AG08396 (cell line): ENCODE measurements around the gene SRPK2.
"Not testable (repeated sequence)": the region's sequence is repeated elsewhere in the genome, so short reads cannot be mapped to it uniquely, and the experiment has no call there.

Experiments used
- DNase-seq: peaks from one replicate; pipeline ENCODE4 v3.0.0; 2012; ENCODE audit warnings: low spot score, mixed read lengths

The SRPK2 gene

DNA sequence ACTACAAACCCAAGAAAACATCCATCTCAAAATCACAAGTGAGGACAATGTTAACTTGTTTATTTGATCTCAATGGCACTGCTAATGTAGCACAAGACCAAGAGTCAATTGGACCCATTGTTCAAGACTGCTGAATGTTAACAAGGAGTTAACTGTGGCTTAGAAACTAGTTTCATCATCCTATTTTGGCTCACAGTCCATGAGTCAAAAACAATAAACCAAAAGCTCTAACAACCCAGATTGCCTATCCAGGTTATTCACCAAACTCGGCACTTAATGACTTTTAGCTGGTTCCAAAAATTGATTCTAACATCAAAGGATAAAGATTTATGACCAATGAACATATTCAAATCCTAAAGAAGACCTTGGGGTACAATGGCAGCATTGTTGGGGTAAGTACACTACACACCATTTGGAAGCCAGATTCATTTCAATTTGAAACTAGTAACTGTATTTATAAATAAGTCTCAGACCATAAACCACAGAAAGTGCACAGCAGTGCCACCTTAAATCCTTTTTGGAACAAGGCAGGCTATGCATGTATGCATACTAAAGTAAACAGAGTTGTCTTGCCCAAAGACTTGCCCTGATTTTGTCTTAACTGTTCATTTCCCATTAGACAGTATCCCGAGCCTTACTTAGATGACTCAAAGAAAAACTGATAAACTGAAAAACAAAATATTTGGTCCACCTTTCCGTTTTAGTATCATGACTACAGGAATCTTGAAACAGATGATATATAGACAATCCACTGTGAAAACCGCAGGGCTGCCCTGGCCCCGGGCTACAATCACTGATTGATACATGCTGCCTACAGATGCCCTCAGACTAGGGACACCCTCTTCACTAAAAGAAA is 84.5 kb downstream of the SRPK2 start:
- peak; percentile 52 for DNase-seq

DNA sequence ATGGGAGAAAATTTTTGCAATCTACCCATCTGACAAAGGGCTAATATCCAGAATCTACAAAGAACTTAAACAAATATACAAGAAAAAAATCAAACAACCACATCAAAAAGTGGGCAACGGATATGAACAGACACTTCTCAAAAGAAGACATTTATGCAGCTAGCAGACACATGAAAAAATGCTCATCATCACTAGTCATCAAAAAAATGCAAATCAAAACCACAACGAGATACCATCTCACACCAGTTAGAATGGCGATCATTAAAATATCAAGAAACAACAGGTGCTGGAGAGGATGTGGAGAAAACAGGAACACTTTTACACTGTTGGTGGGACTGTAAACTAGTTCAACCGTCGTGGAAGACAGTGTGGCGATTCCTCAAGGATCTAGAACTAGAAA is 88.1 kb downstream of the SRPK2 start:
- not testable (repeated sequence) for DNase-seq

DNA sequence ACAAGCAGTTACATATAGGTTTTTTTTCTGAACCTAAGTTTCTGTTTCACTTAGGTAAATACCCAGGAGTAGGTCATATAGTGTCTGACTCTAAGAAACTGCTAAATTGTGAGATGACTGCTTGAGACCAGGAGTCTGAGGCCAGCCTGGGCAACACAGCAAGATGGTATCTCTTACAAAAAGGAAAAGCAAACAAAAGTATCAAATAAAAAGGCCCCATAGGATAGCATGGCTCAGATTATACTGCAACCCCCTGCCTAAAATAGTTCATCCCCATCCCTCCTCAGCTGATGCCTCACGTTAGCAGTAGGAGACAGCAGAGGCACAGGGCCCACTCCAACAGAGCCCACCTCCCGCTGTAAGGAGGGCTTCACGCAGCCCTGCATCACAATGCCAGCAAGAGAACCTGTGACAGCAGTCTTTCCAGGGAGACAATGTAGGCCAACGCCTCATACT is 90.3 kb downstream of the SRPK2 start:
- no peak for DNase-seq

DNA sequence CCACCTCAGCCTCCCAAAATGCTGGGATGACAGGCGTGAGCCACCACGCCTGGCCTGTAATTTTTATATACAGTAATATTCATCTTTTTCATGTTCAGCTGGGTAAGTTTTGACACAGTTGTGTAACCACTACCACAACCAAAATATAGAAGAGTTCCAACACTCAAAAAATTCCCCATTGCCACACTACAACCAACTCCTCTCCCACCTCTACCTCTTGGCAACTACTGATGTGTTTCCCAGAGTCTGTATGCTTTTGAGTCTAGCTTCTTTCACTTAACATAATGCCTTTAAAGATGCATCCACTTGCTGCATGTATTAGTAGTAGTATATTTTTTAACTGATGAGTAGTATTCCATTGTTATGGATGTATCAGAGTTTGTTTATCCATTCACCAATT is 90.7 kb downstream of the SRPK2 start:
- DNase-seq, result no peak

DNA sequence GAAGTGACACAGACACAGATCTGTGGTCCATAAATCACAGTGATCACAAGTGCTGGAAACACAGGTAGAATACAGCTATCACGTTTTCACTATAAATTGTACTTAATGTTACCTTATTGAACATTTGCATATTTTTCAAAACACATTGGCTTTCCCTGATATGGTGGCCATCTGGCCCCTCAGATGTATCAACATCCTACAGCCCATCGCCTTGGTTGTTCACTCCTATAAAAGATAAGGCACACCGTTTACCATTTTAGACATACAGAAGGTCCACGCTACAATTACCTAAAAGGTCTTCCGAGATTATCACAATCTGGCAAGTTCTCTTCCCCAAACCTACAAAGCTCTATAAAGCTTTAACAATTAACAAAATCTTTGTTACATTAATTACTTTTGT is 91.4 kb downstream of the SRPK2 start:
- no peak for DNase-seq

DNA sequence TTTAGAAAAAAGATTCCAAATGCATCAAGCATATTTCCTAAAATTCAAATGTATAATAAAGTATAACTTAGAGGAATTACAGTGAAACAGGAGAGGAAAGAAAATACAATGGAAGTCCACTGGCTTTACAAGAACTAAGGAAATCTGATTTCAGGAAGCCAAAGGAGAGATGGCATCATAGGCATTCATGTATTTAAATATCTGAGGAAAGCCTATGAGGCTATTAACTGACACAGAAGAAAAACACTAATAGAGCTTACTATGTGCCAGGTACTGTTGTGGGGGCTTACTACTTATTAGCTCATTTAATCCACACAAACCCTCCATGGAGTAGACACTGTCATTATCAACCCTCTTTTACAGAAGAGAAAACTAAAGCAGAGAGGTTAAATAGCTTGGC is 92.2 kb downstream of the SRPK2 start:
- DNase-seq, result no peak

DNA sequence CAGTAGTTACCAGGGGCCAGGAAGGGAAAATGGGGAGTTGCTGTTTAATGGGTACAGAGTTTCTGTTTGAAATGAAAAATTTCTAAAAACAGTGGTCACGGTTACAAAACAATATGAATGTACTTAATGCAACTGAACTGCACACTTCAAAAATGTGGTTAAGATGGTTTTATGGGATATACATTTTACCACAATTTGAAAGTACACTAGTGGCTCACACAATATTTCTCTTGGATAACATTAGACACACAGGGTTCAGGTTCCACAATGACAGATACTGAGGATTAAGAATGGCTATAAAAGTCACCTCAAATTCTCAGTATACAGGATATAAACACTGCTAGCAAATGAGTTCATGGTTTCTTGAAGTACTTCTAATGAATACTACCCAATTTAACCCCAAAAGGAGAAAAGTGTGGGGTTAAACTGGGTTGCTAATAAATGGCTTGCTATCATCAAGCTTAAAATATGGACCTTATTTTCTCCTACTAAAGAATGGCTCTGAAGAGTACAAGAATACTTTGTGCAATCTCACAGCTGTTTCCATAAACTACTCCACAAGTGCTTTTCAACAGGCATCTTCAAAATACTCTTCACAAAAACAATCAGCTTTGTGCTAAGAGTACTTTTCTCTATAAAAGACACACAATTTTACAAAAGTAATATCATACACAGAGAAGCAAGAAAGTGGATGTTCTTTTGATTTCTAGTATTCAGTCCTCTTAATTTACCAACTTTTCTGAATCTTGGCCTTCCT is 92.9 kb downstream of the SRPK2 start:
- DNase-seq, result no peak

DNA sequence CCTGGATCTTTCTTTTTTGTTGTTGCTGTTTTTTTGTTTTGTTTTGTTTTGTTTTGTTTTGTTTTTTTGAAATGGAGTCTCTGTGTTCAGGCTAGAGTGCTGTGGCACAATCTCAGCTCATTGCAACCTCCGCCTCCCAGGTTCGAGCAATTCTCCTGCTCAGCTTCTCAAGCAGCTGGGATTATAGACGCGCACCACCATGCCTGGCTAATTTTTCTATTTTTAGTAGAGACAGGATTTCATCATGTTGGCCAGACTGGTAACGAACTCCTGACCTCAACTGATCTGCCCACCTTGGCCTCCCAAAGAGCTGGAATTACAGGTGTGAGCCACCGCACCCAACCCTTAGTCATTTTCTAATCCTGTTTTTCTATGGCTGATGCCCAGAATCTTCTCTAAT is 94.2 kb downstream of the SRPK2 start:
- DNase-seq, result not testable (repeated sequence)

DNA sequence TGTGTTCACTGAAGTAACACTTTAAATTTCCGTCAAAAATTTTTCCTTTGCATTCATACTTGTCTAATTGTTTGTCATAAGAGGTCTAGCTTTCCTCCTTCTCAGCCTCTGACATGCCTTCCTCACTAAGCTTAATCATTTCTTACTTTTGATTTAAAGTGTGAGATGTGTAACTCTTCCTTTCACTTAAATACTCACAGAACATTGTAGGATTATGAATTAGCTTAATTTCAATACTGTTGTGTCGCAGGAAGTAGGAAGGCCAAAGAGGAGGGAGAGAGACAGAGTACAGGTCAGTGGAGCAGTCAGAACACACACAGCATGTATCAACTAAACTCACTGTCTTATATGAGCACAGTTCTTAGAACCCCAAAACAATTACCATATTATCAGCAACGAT is 99.0 kb downstream of the SRPK2 start:
- no peak for DNase-seq

DNA sequence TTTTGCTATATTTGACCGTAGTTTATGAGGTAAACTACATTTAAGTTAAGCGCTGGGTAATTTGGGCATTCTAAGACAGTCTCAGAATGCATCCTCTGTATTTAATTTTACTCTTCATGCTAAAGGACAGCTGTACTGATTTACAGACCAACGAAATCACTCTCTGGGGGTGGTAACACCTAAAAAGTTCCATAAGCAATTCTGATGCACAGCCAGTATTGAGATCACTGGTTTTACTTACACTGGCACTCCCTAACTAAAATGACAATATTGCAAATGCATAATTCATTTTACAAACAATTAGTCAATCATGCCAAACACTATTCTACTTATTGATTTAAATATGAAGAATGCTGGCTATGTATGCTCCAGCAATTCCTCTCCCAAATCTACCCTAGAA is 102.3 kb downstream of the SRPK2 start:
- no peak for DNase-seq

DNA sequence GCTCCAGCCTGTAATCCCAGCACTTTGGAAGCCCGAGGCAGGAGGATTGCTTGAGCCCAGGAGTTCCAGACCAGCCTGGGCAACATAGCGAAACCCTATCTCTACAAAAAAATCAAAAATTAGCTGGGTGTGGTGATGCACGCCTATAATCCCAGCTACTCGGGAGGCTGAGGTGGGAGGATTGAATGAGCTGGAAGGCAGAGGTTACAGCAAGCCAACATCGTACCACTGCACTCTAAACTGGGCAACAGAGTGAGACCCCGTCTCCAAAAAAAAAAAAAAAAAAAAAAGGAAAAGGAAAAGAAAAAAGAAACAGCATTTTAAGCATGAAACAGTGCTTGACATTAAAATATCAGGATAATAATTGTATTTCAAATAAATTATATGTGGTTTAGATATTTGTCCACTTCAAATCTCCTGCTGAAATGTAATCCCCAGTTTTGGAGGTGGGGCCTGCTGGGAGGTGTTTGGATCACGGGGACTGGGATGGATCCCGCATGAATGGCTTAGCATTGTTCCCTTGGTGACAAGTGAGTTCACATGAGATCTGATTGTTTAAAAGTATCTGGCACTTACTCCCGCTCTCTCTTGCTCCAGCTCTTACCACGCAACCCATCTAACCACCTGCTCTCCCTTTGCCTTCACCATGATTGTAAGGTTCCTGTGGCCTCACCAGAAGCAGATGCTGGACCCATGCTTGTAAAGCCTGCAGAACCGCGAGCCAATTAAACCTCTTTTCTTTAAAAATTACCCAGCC is 103.4 kb downstream of the SRPK2 start:
- no peak for DNase-seq

DNA sequence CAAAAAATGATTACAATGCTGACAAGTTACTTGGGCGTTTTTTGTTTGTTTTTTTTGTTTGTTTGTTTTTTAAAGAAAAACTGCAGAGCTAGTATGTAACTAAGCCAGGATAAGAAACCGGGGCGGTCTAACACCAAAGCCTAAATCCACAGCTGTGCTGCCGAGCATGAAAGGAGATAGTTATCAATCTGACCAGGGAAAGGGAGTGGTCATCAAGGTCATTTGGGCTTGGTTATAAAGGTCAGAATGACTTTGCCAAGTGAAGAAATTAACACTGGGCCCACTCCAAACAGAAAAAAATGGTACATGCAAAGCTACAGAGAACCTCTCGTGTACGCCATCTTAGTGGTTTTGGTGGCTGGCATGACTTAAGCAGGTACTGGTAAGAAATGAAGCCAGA is 104.7 kb downstream of the SRPK2 start:
- DNase-seq, result no peak

DNA sequence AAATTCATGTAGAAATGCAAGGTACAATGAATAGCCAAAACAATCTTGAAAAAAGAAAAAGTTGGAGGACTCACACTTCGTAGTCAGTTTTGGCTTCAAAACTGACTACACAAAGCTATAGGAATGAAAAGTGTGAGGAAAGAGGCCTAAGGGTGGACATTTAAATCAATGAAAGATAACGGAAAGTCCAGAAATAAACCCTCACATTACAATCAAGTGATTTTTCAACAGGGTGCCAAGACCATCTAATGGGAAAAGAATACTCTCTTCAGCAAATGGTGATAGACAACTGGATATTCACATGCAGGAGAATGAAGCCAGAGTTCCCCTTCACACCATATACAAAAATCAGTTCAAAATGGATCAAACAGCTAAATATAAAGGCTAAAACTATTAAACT is 106.8 kb downstream of the SRPK2 start:
- no peak for DNase-seq

DNA sequence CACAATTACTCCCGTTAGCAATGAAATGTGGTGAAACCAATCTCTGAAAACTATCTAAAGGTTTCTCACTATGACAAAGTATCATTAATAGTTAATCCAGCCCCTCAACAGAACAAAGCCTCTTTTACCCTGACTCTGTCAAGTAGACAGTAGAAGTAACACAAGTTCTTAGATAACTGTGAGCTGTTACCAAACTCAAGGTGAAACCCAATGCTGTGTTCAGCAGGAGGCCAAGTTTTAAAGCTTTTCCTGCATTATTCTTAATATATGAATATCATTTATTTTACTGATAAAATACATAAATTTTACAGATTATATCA is 109.1 kb downstream of the SRPK2 start:
- DNase-seq, result no peak

DNA sequence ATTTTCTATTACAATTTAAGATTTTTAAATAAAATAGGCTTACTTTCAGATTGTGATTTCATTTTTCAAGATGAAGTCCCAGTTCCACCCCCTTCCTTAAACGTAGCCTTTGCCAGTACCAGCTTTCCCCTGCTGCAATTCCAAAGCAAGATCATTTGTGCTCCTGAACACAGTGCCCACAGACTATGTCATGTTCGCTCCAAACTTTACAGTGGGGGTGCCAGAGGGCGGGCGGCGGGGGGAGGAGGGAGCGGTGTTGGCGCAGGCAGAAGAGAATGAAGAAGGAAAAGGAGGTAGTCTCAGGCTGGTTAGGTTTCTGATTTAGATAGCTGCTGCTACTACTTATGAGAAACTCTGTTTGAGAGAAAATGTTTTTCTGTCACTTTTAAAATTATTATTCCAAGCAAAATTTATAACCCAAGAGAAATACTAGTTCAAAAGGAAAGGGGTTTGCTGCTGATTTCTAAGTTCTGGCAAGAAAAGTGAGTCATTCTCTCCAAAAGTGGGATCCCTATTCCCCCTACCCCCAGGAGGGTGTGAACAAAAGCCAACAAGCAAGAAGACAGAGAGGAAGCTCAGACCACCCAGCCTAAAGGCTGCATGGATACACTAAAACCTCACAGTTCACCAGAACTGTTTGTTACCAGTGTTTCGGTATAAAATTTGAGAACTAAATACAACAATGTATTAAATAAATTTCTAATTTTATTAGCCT is 109.6 kb downstream of the SRPK2 start:
- DNase-seq, result no peak

DNA sequence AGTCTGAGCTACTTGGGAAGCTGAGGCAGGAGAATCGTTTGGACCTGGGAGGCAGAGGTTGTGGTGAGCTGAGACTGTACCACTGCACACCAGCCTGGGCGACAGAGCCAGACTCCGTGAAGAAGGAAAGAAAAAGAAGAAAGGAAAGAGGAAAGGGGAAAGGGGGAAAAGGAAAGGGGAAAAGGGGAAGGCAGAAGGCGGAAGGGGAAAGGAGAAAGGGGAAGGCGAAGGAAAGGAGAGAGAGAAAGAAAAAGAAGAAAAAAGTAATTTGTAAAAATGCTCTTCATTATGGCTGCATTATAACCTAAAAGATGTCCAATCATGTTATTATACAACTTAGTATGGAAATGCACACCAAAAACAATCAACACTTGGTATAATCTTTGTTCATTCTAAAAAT is 110.2 kb downstream of the SRPK2 start:
- no peak for DNase-seq

DNA sequence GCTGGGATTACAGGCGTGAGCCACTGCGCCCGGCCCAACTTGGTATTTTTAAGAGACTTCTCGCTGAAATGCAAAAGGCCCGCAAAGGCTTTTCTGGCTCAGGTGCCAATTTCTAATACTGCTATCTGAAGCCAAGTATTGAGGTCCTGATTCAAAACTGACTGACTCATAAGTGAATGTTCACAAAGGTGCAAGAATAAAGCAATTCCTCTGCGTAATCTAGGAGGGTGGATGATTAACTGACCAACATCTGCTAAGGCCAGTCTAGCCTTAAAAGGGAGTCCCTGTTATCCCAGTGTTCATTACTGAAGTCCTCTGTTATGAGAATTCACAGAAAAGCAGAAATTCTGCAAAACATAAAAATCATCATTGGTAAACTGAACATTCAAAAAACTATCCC is 111.4 kb downstream of the SRPK2 start:
- DNase-seq, result no peak

DNA sequence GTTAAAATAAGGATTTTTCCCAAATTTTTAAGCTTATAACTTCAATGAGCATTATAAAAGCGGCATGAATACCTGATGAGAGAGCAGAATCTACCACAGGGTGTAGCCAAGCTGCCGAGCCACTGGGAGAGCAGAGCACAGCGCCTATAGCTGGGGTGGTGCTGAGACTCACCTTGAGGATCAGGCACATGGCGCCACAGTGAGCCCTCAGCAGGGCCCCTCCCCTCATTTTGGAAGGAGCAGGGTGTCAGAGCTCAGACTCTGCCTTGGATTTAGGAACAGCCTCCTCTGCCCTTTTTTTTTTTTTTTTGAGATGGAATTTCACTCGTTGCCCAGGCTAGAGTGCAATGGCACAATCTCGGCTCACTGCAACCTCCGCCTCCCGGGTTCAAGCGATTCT is 118.6 kb downstream of the SRPK2 start:
- no peak for DNase-seq

DNA sequence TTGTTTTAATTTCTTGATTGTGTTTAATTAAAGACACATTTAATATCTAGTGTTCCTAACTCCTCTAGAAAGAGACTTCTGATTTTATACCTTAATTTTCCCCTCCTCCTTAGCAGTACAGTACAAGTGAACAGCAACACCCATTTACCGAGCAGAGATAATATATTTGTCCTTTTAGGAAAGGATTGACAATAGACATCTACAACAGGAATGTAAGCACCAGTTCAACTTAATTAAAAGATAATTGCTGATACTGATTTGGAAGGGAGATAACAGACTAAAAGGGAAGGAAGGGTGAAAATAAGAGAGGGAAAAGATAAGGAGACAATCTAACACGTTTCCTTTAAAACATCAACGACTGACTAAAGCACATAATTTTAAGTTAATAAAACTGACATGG is 119.3 kb downstream of the SRPK2 start:
- no peak for DNase-seq

DNA sequence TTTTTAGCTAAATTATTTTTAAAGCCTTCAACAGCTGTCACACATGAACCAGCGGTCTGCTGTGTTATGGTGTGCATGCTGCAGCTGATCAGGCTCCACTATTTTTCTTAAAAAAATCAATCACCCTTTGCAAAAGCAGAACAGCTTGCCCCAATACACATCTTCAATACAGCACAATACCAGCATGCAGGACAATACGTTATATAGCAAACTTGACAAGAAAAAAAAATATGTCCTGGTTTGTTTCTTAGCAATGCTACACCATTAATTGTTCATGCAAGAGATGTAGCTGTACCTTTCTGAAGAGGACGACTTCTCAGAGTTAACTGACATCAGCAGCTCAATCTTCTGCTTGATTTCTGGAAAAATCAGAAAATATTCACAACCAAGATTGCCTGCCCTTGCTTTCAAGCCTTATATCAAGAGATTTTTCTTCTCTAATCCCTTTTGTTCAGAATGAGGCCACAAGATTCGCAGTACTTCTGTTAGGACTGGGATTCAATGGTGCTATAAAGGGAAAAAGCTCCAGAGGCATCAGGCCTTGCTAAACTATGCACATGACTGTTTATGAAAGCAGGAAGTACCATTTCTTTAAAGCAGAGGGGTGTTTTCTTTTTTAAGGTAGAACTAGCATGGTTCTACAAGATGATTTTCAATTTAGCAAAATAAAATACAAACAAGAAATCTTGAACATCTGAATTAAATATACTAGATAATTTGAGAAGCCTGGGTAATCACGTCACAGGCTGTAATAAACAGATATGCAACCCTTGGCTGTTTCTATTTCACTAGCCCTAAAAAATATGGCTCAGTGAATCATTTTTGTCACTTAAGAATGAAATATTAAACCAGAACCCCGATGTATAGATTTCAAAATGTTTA is 120.0 kb downstream of the SRPK2 start:
- DNase-seq, result peak; percentile 52

DNA sequence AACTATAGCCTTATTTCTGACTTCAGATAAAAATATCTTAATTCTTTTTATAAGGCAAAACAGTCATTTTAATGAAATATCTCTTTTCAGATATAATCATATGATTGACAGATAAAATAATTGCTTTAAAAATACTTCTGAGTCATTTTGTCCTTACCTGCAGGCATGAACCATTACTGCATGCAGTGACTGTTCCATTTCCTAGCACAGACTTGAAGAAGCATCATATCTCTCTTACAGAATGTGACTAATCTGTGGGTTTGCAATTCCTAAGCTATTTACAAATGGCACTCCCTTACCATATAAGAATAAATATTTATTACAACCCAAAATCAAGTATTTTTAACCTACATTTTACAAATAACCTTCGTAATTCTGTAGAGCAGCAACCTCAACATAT is 120.7 kb downstream of the SRPK2 start:
- peak; percentile 59 for DNase-seq
